K562 (cell line): Measurements from ENCODE around the gene ADGRA1. TPM values are rescaled to one million over a fixed set of nuclear protein-coding genes. Genes with fewer than 3 reads are reported as not detected.
A peak's percentile ranks its signal among the peaks of the same experiment; 100 is the strongest.

Experiments used
- ATAC-seq: fragments of 200-7000 bp; cut with Tn5 transposase; 3 replicates; pipeline ENCODE4 v1.9.1; 2020; ENCODE audit warnings: moderate library complexity
- BruUV-seq: library from RNA; stranded (reverse); fragments of 400-500 nt; replicated peaks from 2 replicates; lab custom pipeline; 2021; lab: Mats Ljungman, UMichigan
- CTCF ChIA-PET: fragments of 300-600 bp; formaldehyde crosslinking; extraction: SDS; loops from one replicate; lab custom pipeline; 2021; ENCODE audit warnings: low intra/inter-chr PET ratio; lab: Yijun Ruan, JAX
- POLR2A ChIA-PET: fragments of 300-600, 350-650 bp; sonication (Branson Sonifier 250); formaldehyde crosslinking; extraction: SDS; loops from one replicate; lab custom pipeline; 2021; ENCODE audit warnings: antibody characterized with exemption, inconsistent platforms; lab: Yijun Ruan, JAX
- DNase-seq, 4 experiments: peaks; one replicate each; pipeline versions ENCODE4 v3.0.0 to v3.0.0-alpha.2; 2011 to 2018; ENCODE audit warnings: low spot score in 3 of 4, mixed read lengths in 3 of 4; ENCODE audit errors: extremely low read depth in 1 of 4
- FAIRE-seq: peaks from 2 replicates; lab custom pipeline; 2011; peaks lifted over from hg19 to GRCh38; lab: Jason Lieb, UNC
- H2AFZ ChIP-seq: 2 replicates; pipeline ENCODE4 v1.6.0; 2011; ENCODE audit warnings: low read depth, low read length, control low read depth, inconsistent platforms
- H3K27ac ChIP-seq: fragments of 200-600 bp; 3 replicates; pipeline ENCODE4 v1.8.0; 2011; ENCODE audit warnings: low read depth, mild to moderate bottlenecking, control low read depth, inconsistent platforms, low read length, moderate library complexity, mixed read lengths; ENCODE audit errors: extremely low read depth
- H3K27me3 ChIP-seq, 2 experiments: fragments of 300-600 bp in 1 of 2; 2 replicates in 1 of 2; 3 replicates in 1 of 2; pipeline versions ENCODE4 v1.6.0 to v1.8.0; 2011; ENCODE audit warnings: inconsistent platforms in 2 of 2, low read length in 2 of 2, mild to moderate bottlenecking in 1 of 2, mixed read lengths in 1 of 2, moderate library complexity in 1 of 2; ENCODE audit not compliant: control insufficient read depth in 2 of 2, insufficient read depth in 2 of 2
- H3K36me3 ChIP-seq: fragments of 300-600 bp; 3 replicates; pipeline ENCODE4 v1.8.0; 2011; ENCODE audit warnings: mild to moderate bottlenecking, low read length, inconsistent platforms; ENCODE audit not compliant: control insufficient read depth, insufficient read depth
- H3K4me1 ChIP-seq, 2 experiments: fragments of 200-600 bp in 1 of 2; replicated peaks in 1 of 2; 2 replicates in 1 of 2; 3 replicates in 1 of 2; pipeline versions ENCODE4 v1.5.1 to v1.8.0; 2011; ENCODE audit warnings: inconsistent platforms in 2 of 2, low read length in 2 of 2, mild to moderate bottlenecking in 1 of 2, mixed read lengths in 1 of 2, moderate library complexity in 1 of 2; ENCODE audit not compliant: control insufficient read depth in 2 of 2, insufficient read depth in 2 of 2
- H3K4me2 ChIP-seq: 2 replicates; pipeline ENCODE4 v1.6.1; 2011; ENCODE audit warnings: low read length, control low read depth, inconsistent platforms, mixed read lengths; ENCODE audit not compliant: insufficient read depth
- H3K4me3 ChIP-seq: fragments of 200-600 bp; sonication (generic), shearing (Covaris generic); 2 replicates; pipeline ENCODE4 v1.5.1; 2016; ENCODE audit warnings: control low read depth, inconsistent platforms
- H3K79me2 ChIP-seq: fragments of 200-600 bp; 3 replicates; pipeline ENCODE4 v1.8.0; 2011; ENCODE audit warnings: low read length, inconsistent platforms; ENCODE audit not compliant: control insufficient read depth, insufficient read depth
- H3K9ac ChIP-seq, 2 experiments: 2 replicates each; pipeline versions ENCODE4 v1.6.0 to v1.6.1; 2011; ENCODE audit warnings: low read depth in 2 of 2, low read length in 2 of 2, control low read depth in 1 of 2, inconsistent platforms in 1 of 2, mild to moderate bottlenecking in 1 of 2, mixed read lengths in 1 of 2; ENCODE audit not compliant: insufficient read depth in 1 of 2
- H3K9me1 ChIP-seq: one replicate; pipeline ENCODE4 v1.6.0; 2011; ENCODE audit warnings: inconsistent platforms, mild to moderate bottlenecking, low read length, moderate library complexity; ENCODE audit not compliant: control insufficient read depth, insufficient read depth
- H3K9me3 ChIP-seq: replicated peaks from 2 replicates; pipeline ENCODE4 v1.5.1; 2011; ENCODE audit warnings: low read depth, low read length, inconsistent platforms; ENCODE audit not compliant: control insufficient read depth, insufficient read depth
- H4K20me1 ChIP-seq: replicated peaks from 2 replicates; pipeline ENCODE4 v1.6.1; 2011; ENCODE audit warnings: low read length, inconsistent platforms, mixed read lengths; ENCODE audit not compliant: control insufficient read depth, insufficient read depth
- DNMT1 ChIP-seq: fragments of 450-650 bp; IDR thresholded peaks from 2 replicates; pipeline ENCODE4 v1.6.1; 2016; ENCODE audit warnings: antibody characterized with exemption, mild to moderate bottlenecking
- MGA ChIP-seq: fragments of 450-650 bp; IDR thresholded peaks from 2 replicates; pipeline ENCODE4 v1.6.1; 2016; ENCODE audit warnings: mild to moderate bottlenecking, moderate library complexity
- PKNOX1 ChIP-seq: fragments of 450-650 bp; IDR thresholded peaks from 2 replicates; pipeline ENCODE4 v1.6.1; 2016
- POLR2AphosphoS5 ChIP-seq: IDR thresholded peaks from 2 replicates; pipeline ENCODE4 v1.6.1; 2011; ENCODE audit warnings: mild to moderate bottlenecking, low read depth, low read length, moderate library complexity; ENCODE audit not compliant: control insufficient read depth, insufficient read depth
- PRPF4 ChIP-seq: fragments of 200-400 bp; formaldehyde crosslinking; IDR thresholded peaks from one replicate; pipeline ENCODE4 v1.6.1; 2017; ENCODE audit warnings: low read length, low read depth, mild to moderate bottlenecking; ENCODE audit not compliant: insufficient read depth, poor library complexity, severe bottlenecking
- RCOR1 ChIP-seq, 2 experiments: IDR thresholded peaks; 2 replicates each; pipeline ENCODE4 v1.6.1; 2012; ENCODE audit warnings: low read depth in 2 of 2, low read length in 2 of 2, borderline replicate concordance in 1 of 2, improper control_type of control experiment in 1 of 2
- XRCC4 ChIP-seq: IDR thresholded peaks from one replicate; pipeline ENCODE4 v1.6.1; 2011; ENCODE audit not compliant: insufficient read depth, insufficient read length; ENCODE audit errors: extremely low read depth
- ZFX ChIP-seq: sonication (generic); formaldehyde crosslinking; IDR thresholded peaks from 2 replicates; pipeline ENCODE4 v1.8.0; 2022; ENCODE audit warnings: mild to moderate bottlenecking, missing genetic modification reagents, moderate library complexity
- WGBS: fragments of 100-300 bp; shearing (Covaris generic); methylation state at CpG from one replicate; pipeline ENCODE4 v1.1.6; 2016; ENCODE audit warnings: low coverage, mixed read lengths; ENCODE audit not compliant: insufficient coverage; ENCODE audit errors: missing lambda C conversion rate; 5-methylcytosine and 5-hydroxymethylcytosine counted together
- in situ Hi-C: fragments of 300-500 bp; cut with MboI; formaldehyde crosslinking; loops from 4 replicates; pipeline ENCODE4 v1.15.0; 2018; ENCODE audit warnings: inconsistent platforms, mixed read lengths
- intact Hi-C: fragments of 100-400 bp; cut with micrococcal nuclease; formaldehyde crosslinking; loops from 2 replicates; pipeline ENCODE4 v1.14.2; 2022
- polyA plus RNA-seq, 8 experiments: library from polyadenylated mRNA; depleted of rRNA in 4 of 8; stranded (reverse) in 5 of 8; unstranded in 3 of 8; fragments of >200 nt; fragmentation: Nextera tagmentation in 2 of 8; fragmentation: Illumina TruSeq in 1 of 8; extraction: Ambion mirVana in 2 of 8; extraction: Trizol in 1 of 8; gene quantifications; 2 replicates each; pipeline versions ENCODE4 v1.2.1 to v1.2.3, GENCODE V29; 2011 to 2014; ENCODE audit warnings: inconsistent platforms in 1 of 8, missing spikeins in 1 of 8
- total RNA-seq, 7 experiments: library from RNA; depleted of rRNA in 6 of 7; stranded (reverse); fragments of >200 nt in 6 of 7; fragmentation: Illumina TruSeq in 2 of 7; extraction: Trizol in 2 of 7; gene quantifications; 2 replicates each; pipeline versions ENCODE4 v1.2.1 to v1.2.3, GENCODE V29; 2011 to 2021; ENCODE audit warnings: low replicate concordance in 1 of 7

Gene ADGRA1
- total and polyA plus RNA-seq, 9 of the 15 experiments (the other 6 are each of a cell fraction or from before 2014, with no cell fraction given) = not detected

GRCh38 chr10:133160826-133161471, 73.2 kb downstream of the ADGRA1 start:
- peaks cover 0 to 41% of the 10 kb centered on the region in 2 experiments; a peak in 2 of 5 replicates for H3K27me3 ChIP-seq
- TF ChIP-seq PRPF4 (no peak), DNMT1 (no peak), PKNOX1 (no peak), XRCC4 (no peak), ZFX (CRISPR knock-in tag) (no peak), RCOR1 (IDR thresholded peaks at IDR 0.05; ENCODE audit: borderline replicate concordance in 1 of 2, low read depth in 2 of 2, low read length in 2 of 2) (no peak), MGA (no peak), POLR2AphosphoS5 (no peak)

More at GRCh38 chr10:133160826-133161471, 73.2 kb downstream of the ADGRA1 start:
- H3K36me3 ChIP-seq = no peaks in the 10 kb centered on the region
- intact Hi-C loops (no loop called here), in situ Hi-C loops (no loop called here)
- POLR2A ChIA-PET = interaction anchor here (0.6 to 1.0 kb wide), 4 partner anchors 17 to 304 kb away, joined by 3 to 4 read pairs (median 3); no protein-coding TSS in a partner anchor
- H3K79me2 ChIP-seq = no peaks in the 10 kb centered on the region
- CTCF ChIA-PET = no interaction called here
- H3K4me2 ChIP-seq = 0 out of 2 replicates have a peak overlapping the region, but pooled peaks have one; percentile 32
- ATAC-seq (no peak), DNase-seq (no peak), FAIRE-seq (no peak)
- no peak overlapping the region for H3K27ac ChIP-seq
- BruUV-seq = no TSS peak
- H3K9me3 ChIP-seq = no peaks in the 10 kb centered on the region; the same call in 1 of the 2 replicates
- 9% methylated on average over 13 of the region's 29 CpGs for WGBS
- H3K4me1 ChIP-seq = peaks cover 0 to 52% of the 10 kb centered on the region in 2 experiments; a peak in 3 of 5 replicates
- no peaks in the 10 kb centered on the region for H4K20me1 ChIP-seq
- no peaks in the 10 kb centered on the region for H3K9me1 ChIP-seq
- H3K4me3 ChIP-seq = no peak overlapping the region
- no peak overlapping the region for H2AFZ ChIP-seq
- H3K9ac ChIP-seq = no peak overlapping the region
